OCI-LY7 (cell line): ENCODE results near the gene NAV2.
A peak's percentile ranks its signal among the peaks of the same experiment; 100 is the strongest.

Experiments
- CTCF ChIP-seq: fragments of 200-600 bp; sonication (generic); conservative IDR thresholded peaks from 2 replicates; pipeline ENCODE4 v1.5.1; 2014; ENCODE audit warnings: mild to moderate bottlenecking, antibody characterized with exemption, low read length, moderate library complexity, mixed read lengths
- EZH2phosphoT487 ChIP-seq: fragments of 200-600 bp; sonication (generic); IDR thresholded peaks from 2 replicates; pipeline ENCODE4 v1.6.1; 2018; ENCODE audit warnings: low read depth, borderline replicate concordance, mild to moderate bottlenecking, mixed run types, antibody characterized with exemption, low read length, moderate library complexity, mixed read lengths

DNA sequence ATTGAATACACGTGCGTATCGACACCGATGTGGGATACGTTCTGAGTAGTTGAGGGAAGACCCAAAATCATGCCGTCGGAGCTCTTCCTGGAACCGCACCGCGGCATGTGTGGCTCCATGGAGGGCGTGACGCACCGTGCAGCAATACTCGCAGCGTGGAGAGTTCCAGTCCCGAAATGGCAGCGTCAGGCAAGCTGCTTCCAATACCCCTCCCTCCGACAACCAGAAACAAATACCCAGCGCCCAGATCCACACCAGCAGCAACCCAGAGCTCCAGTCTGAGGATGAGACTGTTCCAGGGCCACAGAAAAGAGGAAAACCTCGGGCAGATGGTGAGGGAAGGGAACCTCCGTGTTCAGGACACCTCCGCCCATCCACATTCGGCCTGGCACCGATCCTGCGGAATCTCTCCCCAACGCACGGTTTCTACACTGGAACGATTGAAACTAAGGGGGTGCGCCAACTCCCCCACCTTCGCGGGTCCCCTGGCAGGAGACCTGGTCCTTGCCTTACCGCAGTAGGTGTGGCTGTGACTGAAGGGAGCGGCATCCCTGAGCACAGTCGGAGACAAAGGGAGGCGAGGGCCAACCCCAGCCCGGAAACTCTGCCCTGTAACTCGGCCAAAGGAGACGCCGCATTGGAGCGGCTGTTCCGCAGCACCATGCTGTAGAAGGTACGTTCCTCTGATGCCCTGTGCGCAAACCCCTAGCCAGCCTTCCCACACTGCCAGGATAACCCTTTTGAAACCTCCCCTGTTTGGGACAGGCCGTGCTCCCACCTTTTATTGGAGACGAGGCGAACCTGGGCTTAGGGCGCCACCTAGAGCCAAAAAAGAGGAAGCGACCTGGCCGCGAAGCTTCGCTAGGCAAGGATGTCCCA, 419.4 kb downstream of the NAV2 start:
- TF ChIP-seq CTCF = peak; percentile 84
- TF ChIP-seq EZH2phosphoT487 = no peak
